SK-N-MC (cell line): ENCODE results near the gene CCT6A.
"Not testable (repeated sequence)": the region's sequence is repeated elsewhere in the genome, so short reads cannot be mapped to it uniquely, and the experiment has no call there.

ENCODE experiments used
- DNase-seq: peaks from one replicate; pipeline ENCODE4 v3.0.0-alpha.2; 2011; ENCODE audit warnings: low read depth, low spot score
- H3K27ac ChIP-seq: fragments of 200-600 bp; sonication (generic); 2 replicates; pipeline ENCODE4 v1.5.1; 2016; ENCODE audit warnings: mixed run types
- H3K36me3 ChIP-seq: fragments of 200-600 bp; sonication (generic); 2 replicates; pipeline ENCODE4 v1.6.1; 2017; ENCODE audit warnings: antibody characterized with exemption, low read length, mixed read lengths; ENCODE audit not compliant: insufficient read depth
- H3K4me3 ChIP-seq: fragments of 200-600 bp; sonication (generic); 2 replicates; pipeline ENCODE4 v1.5.1; 2016
- H3K9ac ChIP-seq: fragments of 200-600 bp; sonication (generic); 2 replicates; pipeline ENCODE4 v1.8.0; 2017; ENCODE audit warnings: mixed run types, mixed read lengths; ENCODE audit not compliant: insufficient read length
- H3K9me3 ChIP-seq: fragments of 200-600 bp; sonication (generic); 2 replicates; pipeline ENCODE4 v1.6.1; 2017; ENCODE audit warnings: low read depth, mild to moderate bottlenecking, antibody characterized with exemption, low read length, moderate library complexity, mixed read lengths
- EZH2 ChIP-seq: fragments of 200-600 bp; sonication (generic); IDR thresholded peaks from one replicate; pipeline ENCODE4 v1.6.1; 2017; ENCODE audit warnings: antibody characterized with exemption
- FOXP2 ChIP-seq: optimal IDR thresholded peaks from 2 replicates; pipeline ENCODE3; 2011; ENCODE audit warnings: mild to moderate bottlenecking, moderate library complexity; ENCODE audit not compliant: insufficient read depth; ENCODE audit errors: extremely low read length, control extremely low read depth
- POLR2AphosphoS5 ChIP-seq: IDR thresholded peaks from 2 replicates; pipeline ENCODE4 v1.6.1; 2012; ENCODE audit warnings: mild to moderate bottlenecking, low read depth, low read length, borderline replicate concordance

Gene CCT6A

DNA sequence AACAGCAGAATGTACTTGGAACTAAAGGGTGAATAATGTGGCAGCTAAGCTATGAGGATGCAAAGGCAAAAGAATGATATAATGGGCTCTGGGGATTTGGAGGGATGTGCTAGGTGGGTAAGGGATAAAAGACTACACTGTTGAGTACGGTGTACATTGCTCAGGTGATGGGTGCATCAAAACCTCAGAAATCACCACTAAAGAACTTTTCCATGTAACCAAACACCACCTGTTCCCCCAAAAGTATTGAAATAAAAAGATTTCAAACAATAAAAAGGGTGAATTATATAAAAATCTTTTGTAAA lies 56.3 kb downstream of the CCT6A start:
- Histone ChIP-seq H3K36me3 (peaks cover 19% of the 10 kb centered on the region), H3K27ac (no peak overlapping the region), H3K9ac (no peak overlapping the region), H3K4me3 (no peak overlapping the region), H3K9me3 (no peaks in the 10 kb centered on the region)
- TF ChIP-seq EZH2, result no peak
- TF ChIP-seq FOXP2, result no peak
- no peak for TF ChIP-seq POLR2AphosphoS5
- DNase-seq, result no peak

DNA sequence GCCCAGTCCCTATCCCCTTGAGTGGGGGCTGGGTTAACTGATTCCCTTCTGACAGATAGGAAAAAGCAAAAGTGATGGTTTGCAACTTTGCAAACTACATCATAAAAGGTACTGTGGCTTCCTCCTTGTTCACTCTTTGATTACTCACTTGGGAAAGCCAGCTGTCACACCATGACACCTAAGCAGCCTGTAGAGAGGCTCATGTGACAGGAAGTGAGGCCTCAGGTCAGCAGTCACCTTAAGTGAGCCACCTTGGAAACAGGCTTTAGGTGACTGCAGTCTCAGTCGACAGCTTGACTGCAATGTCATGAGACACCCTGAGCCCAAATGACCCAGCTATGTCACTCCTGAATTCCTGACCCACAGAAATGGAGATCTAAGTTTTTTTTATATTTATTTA lies 59.0 kb downstream of the CCT6A start:
- no peak for TF ChIP-seq FOXP2
- TF ChIP-seq EZH2, result no peak
- TF ChIP-seq POLR2AphosphoS5, result no peak

DNA sequence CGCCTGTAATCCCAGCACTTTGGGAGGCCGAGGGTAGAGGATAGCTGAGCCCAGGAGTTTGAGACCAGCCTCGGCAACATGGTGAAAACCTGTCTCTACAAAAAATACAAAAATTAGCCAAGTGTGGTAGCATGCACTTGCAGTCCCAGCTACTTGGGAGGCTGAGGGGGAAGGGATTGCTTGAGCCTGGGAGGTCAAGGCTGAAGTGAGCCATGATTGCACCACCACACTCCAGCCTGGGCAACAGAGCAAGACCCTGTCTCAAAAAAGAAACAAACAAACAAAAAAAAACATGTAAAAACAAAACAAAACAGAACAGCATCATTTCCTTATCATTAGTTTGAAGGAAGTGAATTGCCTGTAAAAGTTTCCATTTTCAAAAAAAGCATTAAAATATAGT lies 60.7 kb downstream of the CCT6A start:
- not testable (repeated sequence) for H3K4me3 ChIP-seq, H3K27ac ChIP-seq, H3K9me3 ChIP-seq, DNase-seq, H3K9ac ChIP-seq, H3K36me3 ChIP-seq

More for the DNA sequence above, 59.0 kb downstream of the CCT6A start:
- no peak for DNase-seq
- Histone ChIP-seq H3K9me3 (no peaks in the 10 kb centered on the region), H3K27ac (no peak overlapping the region), H3K9ac (no peak overlapping the region), H3K4me3 (no peak overlapping the region), H3K36me3 (no peaks in the 10 kb centered on the region)
